Measurements from ENCODE around the gene NRDE2.
"Not testable (repeated sequence)": the region's sequence is repeated elsewhere in the genome, so short reads cannot be mapped to it uniquely, and the experiment has no call there.

Gene NRDE2

GRCh38 chr14:90229942-90230341 lies 101.8 kb downstream of the NRDE2 start:
- DNase-seq (ENCODE audit: low read depth, low spot score); H3K27ac ChIP-seq: not testable (repeated sequence)

GRCh38 chr14:90228478-90228877 lies 103.3 kb downstream of the NRDE2 start:
- DNase-seq (ENCODE audit: low read depth, low spot score): no peak
- H3K27ac ChIP-seq: no peak overlapping the region
